WI38 (cell line): ENCODE results near the gene SNTA1.
"Not testable (repeated sequence)": the region's sequence is repeated elsewhere in the genome, so short reads cannot be mapped to it uniquely, and the experiment has no call there.

Source experiments
- H3K4me3 ChIP-seq: 2 replicates; pipeline ENCODE4 v1.5.1; 2011; ENCODE audit warnings: low read depth, mild to moderate bottlenecking, control low read depth, low read length
- CTCF ChIP-seq: IDR thresholded peaks from 2 replicates; pipeline ENCODE4 v1.5.1; 2012; ENCODE audit warnings: low read depth, mild to moderate bottlenecking, control low read depth, low read length

The SNTA1 gene

GRCh38 chr20:33400812-33401183 lies 42.8 kb downstream of the SNTA1 start:
- TF ChIP-seq CTCF: no peak
- H3K4me3 ChIP-seq: peak overlapping the region; percentile 97

GRCh38 chr20:33399924-33400323 lies 43.6 kb downstream of the SNTA1 start:
- peak overlapping the region; percentile 97 for H3K4me3 ChIP-seq
- TF ChIP-seq CTCF: no peak

- no peak for TF ChIP-seq CTCF
Observed at GRCh38 chr20:33394718-33395117, 48.8 kb downstream of the SNTA1 start.

GRCh38 chr20:33393609-33394008 lies 50.0 kb downstream of the SNTA1 start:
- H3K4me3 ChIP-seq: no peak overlapping the region
- TF ChIP-seq CTCF: no peak

More at GRCh38 chr20:33394718-33395117, 48.8 kb downstream of the SNTA1 start:
- H3K4me3 ChIP-seq: no peak overlapping the region

- TF ChIP-seq CTCF: no peak
- no peak overlapping the region for H3K4me3 ChIP-seq
Observed at GRCh38 chr20:33391722-33392415, 51.7 kb downstream of the SNTA1 start.

- H3K4me3 ChIP-seq: not testable (repeated sequence)
Observed at GRCh38 chr20:33389326-33389725, 54.2 kb downstream of the SNTA1 start.

- no peak overlapping the region for H3K4me3 ChIP-seq
- no peak for TF ChIP-seq CTCF
Observed at GRCh38 chr20:33388268-33388667, 55.3 kb downstream of the SNTA1 start.

GRCh38 chr20:33387177-33387576 lies 56.4 kb downstream of the SNTA1 start:
- TF ChIP-seq CTCF: no peak
- no peak overlapping the region for H3K4me3 ChIP-seq
